Measurements from ENCODE around the gene DAO.
"Not testable (repeated sequence)": the region's sequence is repeated elsewhere in the genome, so short reads cannot be mapped to it uniquely, and the experiment has no call there.

Gene DAO

DNA sequence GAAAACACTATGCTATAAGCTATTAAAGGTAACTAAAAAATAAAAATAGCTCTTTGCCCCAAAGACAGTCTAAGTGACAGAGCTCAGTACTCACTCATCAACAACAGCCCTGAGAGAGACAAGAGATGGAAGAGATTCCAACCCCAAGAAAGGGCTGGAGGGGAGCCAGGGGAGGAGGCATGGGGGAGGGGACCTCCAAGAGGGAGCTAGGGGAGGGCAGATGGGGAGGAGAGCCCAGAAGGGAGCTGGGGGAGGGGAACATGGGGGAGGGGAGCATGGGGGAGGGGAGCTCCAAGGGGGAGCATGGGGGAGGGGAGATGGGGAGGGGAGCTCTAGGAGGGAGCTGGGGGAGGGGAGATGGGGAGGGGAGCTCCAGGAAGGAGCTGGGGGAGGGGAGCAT is 30.2 kb upstream of the DAO start:
- DNase-seq (ENCODE audit: low read depth in 1 of 2, low spot score in 1 of 2) = no peak

- no peak for DNase-seq (ENCODE audit: low read depth in 1 of 2, low spot score in 1 of 2)
Measured at GRCh38 chr12:108850854-108851573, 28.9 kb upstream of the DAO start.

- no peak for DNase-seq (ENCODE audit: low read depth in 1 of 2, low spot score in 1 of 2)
Measured at GRCh38 chr12:108852674-108853309, 27.1 kb upstream of the DAO start.

GRCh38 chr12:108853426-108853825 is 26.5 kb upstream of the DAO start:
- no peak for DNase-seq (ENCODE audit: low read depth in 1 of 2, low spot score in 1 of 2)

- DNase-seq (ENCODE audit: low read depth in 1 of 2, low spot score in 1 of 2) = no peak
Measured at GRCh38 chr12:108853981-108854446, 25.9 kb upstream of the DAO start.

DNA sequence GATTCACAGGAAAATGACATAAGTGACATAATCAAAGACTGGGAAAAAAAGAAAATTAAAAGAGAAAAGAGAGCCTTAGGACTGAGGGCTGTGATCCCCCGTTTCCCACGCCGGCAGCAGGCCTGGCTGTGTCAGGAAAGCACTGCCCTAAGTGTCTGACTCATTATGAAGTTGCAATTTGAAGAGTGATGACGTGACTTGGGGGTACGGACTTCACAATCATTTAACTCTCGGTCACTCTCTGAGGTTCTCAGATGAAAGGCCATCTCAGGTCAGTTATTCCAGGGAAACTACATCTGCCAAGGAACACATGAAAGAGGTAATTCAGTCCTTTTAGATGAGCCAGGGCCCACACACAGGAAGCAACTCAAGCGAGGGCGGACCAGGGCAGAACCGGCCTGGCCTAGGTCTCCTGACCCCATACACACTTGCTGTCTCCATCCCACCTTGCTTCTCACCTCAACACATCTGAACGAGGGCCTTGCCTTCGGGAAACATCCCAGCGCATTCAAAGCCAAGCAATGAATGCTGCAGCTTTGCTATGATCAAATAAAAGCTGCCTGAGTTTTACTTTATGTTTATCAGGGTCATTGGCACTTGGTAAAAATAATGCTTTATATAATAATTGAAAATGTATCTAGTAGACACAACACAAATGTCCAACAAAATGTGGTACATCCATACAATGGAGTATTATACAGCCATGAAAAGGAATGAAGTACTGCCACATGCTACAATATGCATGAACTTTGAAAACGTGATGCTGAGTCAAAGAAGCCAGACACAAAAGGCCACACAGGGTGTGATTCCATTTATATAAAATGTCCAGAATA is 25.2 kb upstream of the DAO start:
- no peak for DNase-seq (ENCODE audit: low read depth in 1 of 2, low spot score in 1 of 2)

GRCh38 chr12:108855284-108856169 is 24.4 kb upstream of the DAO start:
- DNase-seq (ENCODE audit: low read depth in 1 of 2, low spot score in 1 of 2) = no peak

- DNase-seq (ENCODE audit: low read depth in 1 of 2, low spot score in 1 of 2) = no peak
Measured at GRCh38 chr12:108856170-108856427, 23.8 kb upstream of the DAO start.

GRCh38 chr12:108856428-108857157 is 23.3 kb upstream of the DAO start:
- peak; percentile 36 to 53 for DNase-seq (ENCODE audit: low read depth in 1 of 2, low spot score in 1 of 2)

- no peak for DNase-seq (ENCODE audit: low read depth in 1 of 2, low spot score in 1 of 2)
Measured at GRCh38 chr12:108857158-108857407, 22.8 kb upstream of the DAO start.

- DNase-seq (ENCODE audit: low read depth in 1 of 2, low spot score in 1 of 2) = no peak
Measured at GRCh38 chr12:108858311-108859074, 21.4 kb upstream of the DAO start.

GRCh38 chr12:108859141-108859922 is 20.6 kb upstream of the DAO start:
- DNase-seq (ENCODE audit: low read depth in 1 of 2, low spot score in 1 of 2) = not testable (repeated sequence)

DNA sequence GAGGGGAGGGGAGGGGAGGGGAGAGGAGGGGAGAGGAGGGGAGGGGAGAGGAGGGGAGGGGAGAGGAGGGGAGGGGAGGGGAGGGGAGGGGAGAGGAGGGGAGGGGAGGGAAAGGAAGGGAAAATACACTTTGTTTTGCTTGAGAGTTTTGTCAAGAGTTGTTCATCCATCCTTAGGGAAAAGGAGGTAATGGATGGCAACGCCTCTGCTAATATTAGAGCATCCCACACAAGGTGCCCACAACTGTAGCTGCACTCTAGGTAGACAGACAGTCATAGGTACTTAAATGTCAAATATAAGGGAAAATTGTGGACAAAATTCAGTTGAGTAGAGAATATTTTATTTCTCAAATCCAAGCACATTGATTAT is 20.0 kb upstream of the DAO start:
- no peak for DNase-seq (ENCODE audit: low read depth in 1 of 2, low spot score in 1 of 2)

DNA sequence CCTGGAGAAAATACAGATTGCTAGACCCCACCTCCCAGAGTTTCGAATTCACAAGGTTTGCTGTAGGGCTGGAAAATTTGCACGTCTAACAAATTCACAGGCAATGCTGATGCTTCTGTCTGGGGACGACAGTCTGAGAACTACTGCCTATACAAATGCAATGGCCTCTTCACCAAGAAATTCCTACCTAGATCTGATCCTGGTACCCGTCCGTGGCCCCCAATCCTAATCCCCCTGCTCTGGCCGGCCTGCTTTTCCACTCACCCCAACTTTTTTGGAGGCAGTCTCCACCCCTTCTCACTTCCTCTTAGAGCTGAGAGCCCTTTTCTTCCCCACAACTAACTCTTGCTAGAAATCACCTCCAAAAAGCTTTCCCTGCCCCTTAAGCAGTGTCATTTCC is 19.4 kb upstream of the DAO start:
- DNase-seq (ENCODE audit: low read depth in 1 of 2, low spot score in 1 of 2) = no peak

DNA sequence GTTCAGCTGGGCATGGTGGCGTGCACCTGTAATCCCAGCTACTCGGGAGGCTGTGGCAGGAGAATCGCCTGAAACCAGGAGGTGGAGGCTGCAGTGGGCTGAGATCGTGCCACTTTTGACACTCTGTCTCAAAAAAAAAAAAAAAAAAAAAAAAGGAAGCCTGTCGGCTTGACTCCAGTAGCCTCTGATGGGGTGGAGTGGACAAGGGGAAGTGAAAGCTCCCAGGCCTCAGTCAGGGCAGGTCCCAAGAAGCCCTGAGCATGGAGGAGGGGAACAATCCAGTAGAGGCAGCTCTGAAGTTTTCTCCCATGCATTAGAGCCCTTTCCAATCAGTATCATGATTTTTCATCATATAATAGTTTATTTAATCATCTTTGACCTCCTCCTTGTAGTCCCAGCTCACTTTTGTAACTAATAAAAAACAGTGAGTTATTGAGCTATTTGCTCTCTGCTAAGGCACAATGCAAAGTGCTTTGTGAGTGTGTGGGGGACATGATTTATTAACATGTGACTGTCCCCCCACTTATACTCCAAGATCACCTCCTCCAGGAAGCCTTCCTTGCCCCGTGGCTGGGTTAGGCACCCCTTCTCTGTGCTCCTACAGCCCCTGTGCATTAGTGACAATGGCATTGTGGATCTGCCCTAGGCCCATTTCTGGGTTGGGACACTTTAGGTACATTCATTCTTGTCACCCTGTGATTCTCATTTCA is 17.9 kb upstream of the DAO start:
- no peak for DNase-seq (ENCODE audit: low read depth in 1 of 2, low spot score in 1 of 2)

DNA sequence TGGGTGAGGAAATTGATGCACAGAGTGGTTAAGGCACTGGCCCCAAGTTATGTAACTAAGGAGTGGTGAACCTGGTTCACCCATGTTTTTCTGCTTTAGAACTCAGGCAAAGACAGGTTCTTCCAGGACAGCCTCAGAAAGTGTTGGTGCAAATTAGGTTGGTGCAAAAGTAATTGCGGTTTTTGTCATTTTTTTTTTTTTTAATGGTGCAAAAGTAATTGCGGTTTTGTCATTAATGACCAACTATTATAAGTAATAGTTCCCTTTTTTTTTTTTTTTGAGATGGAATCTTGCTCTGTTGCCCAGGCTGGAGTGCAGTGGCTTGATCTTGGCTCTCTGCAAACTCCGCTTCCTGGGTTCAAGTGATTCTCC is 17.3 kb upstream of the DAO start:
- DNase-seq (ENCODE audit: low read depth in 1 of 2, low spot score in 1 of 2) = no peak

- no peak for DNase-seq (ENCODE audit: low read depth in 1 of 2, low spot score in 1 of 2)
Measured at GRCh38 chr12:108865169-108865568, 14.7 kb upstream of the DAO start.

GRCh38 chr12:108866083-108866482 is 13.8 kb upstream of the DAO start:
- DNase-seq (ENCODE audit: low read depth in 1 of 2, low spot score in 1 of 2) = not testable (repeated sequence)

- no peak for DNase-seq (ENCODE audit: low read depth in 1 of 2, low spot score in 1 of 2)
Measured at GRCh38 chr12:108868781-108869180, 11.1 kb upstream of the DAO start.
